Pancreas (tissue), 10 donors: Measurements from ENCODE around the gene COPS6. TPM values are rescaled to one million over a fixed set of nuclear protein-coding genes. Genes with fewer than 3 reads are reported as not detected.

Experiments used
- ATAC-seq, 4 donors: fragments of 200-7000 bp; cut with Tn5 transposase; one replicate each; pipeline versions ENCODE4 v1.8.0 to v1.9.1; 2020; ENCODE audit warnings: mild to moderate bottlenecking in 4 of 4, moderate library complexity in 4 of 4
- DNase-seq, 6 donors: peaks; one replicate each; pipeline ENCODE4 v3.0.0-alpha.2; 2020
- FAIRE-seq: peaks from 2 replicates; lab custom pipeline; 2012; peaks lifted over from hg19 to GRCh38; lab: Jason Lieb, UNC
- H3K27ac ChIP-seq, 4 donors: fragments of 200-600 bp; sonication (generic); 1 replicate in 3 of 4; 2 replicates in 1 of 4; pipeline versions ENCODE4 v1.5.0 to v1.8.0; 2020
- H3K27me3 ChIP-seq, 4 donors: fragments of 200-600 bp; one replicate each; pipeline ENCODE4 v1.8.0; 2021
- H3K36me3 ChIP-seq, 3 donors: fragments of 200-600 bp; sonication (generic) in 1 of 3; one replicate each; pipeline versions ENCODE4 v1.5.0 to v1.8.0; 2020 to 2021
- H3K4me1 ChIP-seq, 3 donors: fragments of 200-600 bp; one replicate each; pipeline ENCODE4 v1.8.0; 2021
- H3K4me3 ChIP-seq, 4 donors: fragments of 200-600 bp; sonication (generic) in 2 of 4; one replicate each; pipeline versions ENCODE4 v1.5.0 to v1.8.0; 2020 to 2021
- H3K9me3 ChIP-seq, 4 donors: fragments of 200-600 bp; one replicate each; pipeline ENCODE4 v1.8.0; 2021
- CTCF ChIP-seq, 4 donors: fragments of 200-600 bp; sonication (generic) in 3 of 4; IDR thresholded peaks; one replicate each; pipeline versions ENCODE4 v1.5.0 to v1.8.0; 2021; ENCODE audit warnings: antibody characterized with exemption in 4 of 4
- WGBS, 2 donors: extraction: QIAGEN DNeasy Blood & Tissue Kit; methylation state at CpG; one replicate each; pipeline ENCODE4 v1.1.7; 2013; 5-methylcytosine and 5-hydroxymethylcytosine counted together
- intact Hi-C, 3 donors: fragments of 100-400 bp; cut with DNase I; formaldehyde crosslinking; loops; one replicate each; pipeline versions ENCODE4 v1.11.1 to v1.14.2; 2022
- polyA plus RNA-seq, 2 donors: library from polyadenylated mRNA; stranded (reverse); fragments of 200-250 nt; gene quantifications; one replicate each; pipeline ENCODE4 v1.2.3, GENCODE V29; 2013
- total RNA-seq, 6 donors: library from RNA; stranded (reverse); fragmentation: NEBNext Ultra II Directional in 4 of 6; extraction: Animal tissue kit (Norgen Biotek cat#: 25700) in 4 of 6; gene quantifications; one replicate each; pipeline versions ENCODE4 v1.2.1 to v1.2.4, GENCODE V29; 2021 to 2023
- donor health status: healthy with polysubstance abuse.
- donor health status: DM: no; HTN: no; CAD: no; lungs with moderate emphysema.
- donor health status: DM: no; HTN: no; CAD: no.
- donor health status: control.
- donor health status: control.
- donor health status: Bipolar disorder and iron deficiency.
- donor health status: DM: yes; HTN: yes; CAD: no.
- donor health status: DM: no; HTN: no; CAD: no.
- donor health status: DM: no; HTN: no; CAD: no.
- donor health status: DM: yes; HTN: yes; CAD: no.

Gene COPS6
- total and polyA plus RNA-seq, 8 donors: 34.6 to 82.0 (median 40.5) TPM

- Histone ChIP-seq H3K9me3 (no peaks in the 10 kb centered on the region), H3K36me3 (peaks cover 0 to 38% (median 10%) of the 10 kb centered on the region in 3 donors), H3K4me1 (no peaks in the 10 kb centered on the region), H3K27ac (no peak overlapping the region), H3K4me3 (no peak overlapping the region), H3K27me3 (no peaks in the 10 kb centered on the region)
- intact Hi-C loops: loop anchor here in 1 of 3 donors (5.0 to 10.0 kb wide), 2 partner anchors 67 to 134 kb away; partner anchors contain the start of gene GJC3
- WGBS, 2 donors: 83 to 89% methylated on average over 4 to 5 of the region's 5 CpGs
- ATAC-seq (no peak), DNase-seq (no peak), FAIRE-seq (no peak)
- TF ChIP-seq CTCF (IDR thresholded peaks at IDR 0.05): no peak
Observed at GRCh38 chr7:100059251-100059739, 29.5 kb upstream of the COPS6 start.

- intact Hi-C loops: no loop called here
- WGBS, 2 donors: 93 to 95% methylated on average over 11 of the region's 11 CpGs
- Histone ChIP-seq H3K27me3 (no peaks in the 10 kb centered on the region), H3K27ac (no peak overlapping the region), H3K4me3 (no peak overlapping the region), H3K4me1 (no peaks in the 10 kb centered on the region), H3K9me3 (no peaks in the 10 kb centered on the region), H3K36me3 (peaks cover 0 to 42% (median 10%) of the 10 kb centered on the region in 3 donors)
- ATAC-seq (no peak), FAIRE-seq (no peak), DNase-seq (no peak)
- TF ChIP-seq CTCF (IDR thresholded peaks at IDR 0.05): no peak
Observed at GRCh38 chr7:100061518-100062193, 27.1 kb upstream of the COPS6 start.

GRCh38 chr7:100063376-100063775 is 25.4 kb upstream of the COPS6 start:
- intact Hi-C loops: no loop called here
- no peak for DNase-seq
- Histone ChIP-seq H3K4me3 (no peak overlapping the region), H3K9me3 (no peaks in the 10 kb centered on the region), H3K4me1 (no peaks in the 10 kb centered on the region), H3K27ac (no peak overlapping the region), H3K36me3 (peaks cover 0 to 32% (median 2%) of the 10 kb centered on the region in 3 donors), H3K27me3 (no peaks in the 10 kb centered on the region)
- ATAC-seq: no peak
- 94 to 98% methylated on average over 4 of the region's 4 CpGs for WGBS, 2 donors
- FAIRE-seq: no peak
- TF ChIP-seq CTCF (IDR thresholded peaks at IDR 0.05): no peak

GRCh38 chr7:100064162-100064561 is 24.6 kb upstream of the COPS6 start:
- no peak for FAIRE-seq

More at GRCh38 chr7:100064162-100064561, 24.6 kb upstream of the COPS6 start:
- intact Hi-C loops: no loop called here
- H3K4me3 ChIP-seq: no peak overlapping the region
- H3K27ac ChIP-seq: no peak overlapping the region
- H3K9me3 ChIP-seq: no peaks in the 10 kb centered on the region
- H3K4me1 ChIP-seq: no peaks in the 10 kb centered on the region
- peaks cover 0 to 26% (median 0%) of the 10 kb centered on the region in 3 donors for H3K36me3 ChIP-seq
- no peak for TF ChIP-seq CTCF (IDR thresholded peaks at IDR 0.05)
- DNase-seq: no peak
- WGBS, 2 donors: 85 to 91% methylated on average over 9 of the region's 9 CpGs
- no peak for ATAC-seq
- no peaks in the 10 kb centered on the region for H3K27me3 ChIP-seq
